ENCODE measurements around the gene CAPN11. TPM values are rescaled to one million over a fixed set of nuclear protein-coding genes. Genes with fewer than 3 reads are reported as not detected.

The CAPN11 gene
- total and polyA plus RNA-seq, 4 donors = 0.08 to 0.19 (median 0.09) TPM; not detected in 1

DNA sequence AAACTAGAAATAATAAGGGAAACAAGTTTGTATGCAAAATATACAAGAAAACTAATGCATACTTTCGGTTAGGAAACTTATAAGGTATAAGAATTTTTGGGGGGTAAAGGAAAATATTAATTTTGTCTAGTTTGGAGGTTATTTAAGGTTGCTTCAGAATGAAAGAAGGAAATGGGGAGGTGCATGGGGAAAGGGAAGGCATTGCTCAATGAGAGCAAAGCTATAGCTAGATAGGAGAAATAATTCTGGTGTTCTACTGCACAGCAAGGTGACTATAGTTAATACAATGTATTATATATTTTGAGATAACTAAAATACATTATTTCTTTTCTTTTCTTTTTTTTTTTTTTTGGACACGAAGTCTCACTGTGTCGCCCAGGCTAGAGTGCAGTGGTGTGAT, 52.7 kb downstream of the CAPN11 start:
- H3K4me1 ChIP-seq (ENCODE audit: control insufficient read depth in 4 of 4, insufficient read depth in 4 of 4, low read length in 3 of 4) = peaks cover 0 to 8% (median 6%) of the 10 kb centered on the region in 4 donors
- H3K27ac ChIP-seq (ENCODE audit: low read depth in 1 of 2, low read length in 2 of 2) = no peak overlapping the region
- H3K36me3 ChIP-seq (ENCODE audit: control insufficient read depth in 4 of 4, insufficient read depth in 3 of 4, low read depth in 1 of 4, low read length in 3 of 4) = no peaks in the 10 kb centered on the region
- H3K9me3 ChIP-seq (ENCODE audit: control insufficient read depth in 4 of 4, low read length in 3 of 4) = no peaks in the 10 kb centered on the region
- TF ChIP-seq NR2F2 (IDR thresholded peaks at IDR 0.05) (no peak), RXRA (IDR thresholded peaks at IDR 0.05) (no peak), SP1 (IDR thresholded peaks at IDR 0.05) (no peak), JUND (IDR thresholded peaks at IDR 0.05) (no peak), REST (IDR thresholded peaks at IDR 0.05) (no peak), FOXA1 (IDR thresholded peaks at IDR 0.05) (no peak), CTCF (IDR thresholded peaks at IDR 0.05; ENCODE audit: low read depth, low read length, missing input control) (no peak), TAF1 (conservative IDR thresholded peaks at IDR 0.05) (no peak), RAD21 (IDR thresholded peaks at IDR 0.05) (no peak), YY1 (IDR thresholded peaks at IDR 0.05) (no peak), ATF3 (IDR thresholded peaks at IDR 0.05) (no peak), EGR1 (IDR thresholded peaks at IDR 0.05; ENCODE audit: low read depth in 2 of 2) (no peak), HNF4G (IDR thresholded peaks at IDR 0.05) (no peak), FOXA2 (IDR thresholded peaks at IDR 0.05) (no peak), MAX (IDR thresholded peaks at IDR 0.05) (no peak), HNF4A (conservative IDR thresholded peaks at IDR 0.05) (no peak), GABPA (IDR thresholded peaks at IDR 0.05 in 1 of 2, conservative IDR thresholded peaks at IDR 0.05 in 1 of 2) (no peak)
- TF ChIP-seq, protein P1, sequence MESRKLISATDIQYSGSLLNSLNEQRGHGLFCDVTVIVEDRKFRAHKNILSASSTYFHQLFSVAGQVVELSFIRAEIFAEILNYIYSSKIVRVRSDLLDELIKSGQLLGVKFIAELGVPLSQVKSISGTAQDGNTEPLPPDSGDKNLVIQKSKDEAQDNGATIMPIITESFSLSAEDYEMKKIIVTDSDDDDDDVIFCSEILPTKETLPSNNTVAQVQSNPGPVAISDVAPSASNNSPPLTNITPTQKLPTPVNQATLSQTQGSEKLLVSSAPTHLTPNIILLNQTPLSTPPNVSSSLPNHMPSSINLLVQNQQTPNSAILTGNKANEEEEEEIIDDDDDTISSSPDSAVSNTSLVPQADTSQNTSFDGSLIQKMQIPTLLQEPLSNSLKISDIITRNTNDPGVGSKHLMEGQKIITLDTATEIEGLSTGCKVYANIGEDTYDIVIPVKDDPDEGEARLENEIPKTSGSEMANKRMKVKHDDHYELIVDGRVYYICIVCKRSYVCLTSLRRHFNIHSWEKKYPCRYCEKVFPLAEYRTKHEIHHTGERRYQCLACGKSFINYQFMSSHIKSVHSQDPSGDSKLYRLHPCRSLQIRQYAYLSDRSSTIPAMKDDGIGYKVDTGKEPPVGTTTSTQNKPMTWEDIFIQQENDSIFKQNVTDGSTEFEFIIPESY (IDR thresholded peaks at IDR 0.05) = no peak
- no peak overlapping the region for H3K4me3 ChIP-seq (ENCODE audit: low read depth in 1 of 3, low read length in 3 of 3)
- 82% methylated on average over 3 of the region's 3 CpGs for WGBS
- H3K27me3 ChIP-seq (ENCODE audit: control insufficient read depth in 4 of 4, insufficient read depth in 4 of 4, low read length in 3 of 4) = no peaks in the 10 kb centered on the region
- H3K9ac ChIP-seq (ENCODE audit: low read depth in 1 of 2, low read length in 2 of 2) = no peak overlapping the region
- no peak for DNase-seq (ENCODE audit: low spot score)

Measured in liver (tissue), 9 donors.